Activated CD4-positive, alpha-beta T cell treated with anti-CD3 and anti-CD28 coated beads, Interleukin-2, amount 50 U/mL, for 24 hours (primary cell): ENCODE results near the gene RETSAT.

Source experiments
- DNase-seq, 2 donors: peaks; one replicate each; pipeline ENCODE4 v3.0.0-alpha.2; 2020; ENCODE audit warnings: low read depth in 1 of 2, low spot score in 1 of 2

RETSAT gene

GRCh38 chr2:85309699-85310321, 44.5 kb downstream of the RETSAT start:
- no peak for DNase-seq

GRCh38 chr2:85308896-85309555, 45.3 kb downstream of the RETSAT start:
- no peak for DNase-seq

GRCh38 chr2:85308201-85308600, 46.1 kb downstream of the RETSAT start:
- DNase-seq = no peak

GRCh38 chr2:85307527-85307897, 46.8 kb downstream of the RETSAT start:
- DNase-seq = no peak

- no peak for DNase-seq
These were observed 50.4 kb downstream of the RETSAT start for GRCh38 chr2:85303780-85304531.

GRCh38 chr2:85302121-85302520, 52.2 kb downstream of the RETSAT start:
- DNase-seq = no peak
